HG03354 (cell line): ENCODE measurements around the gene RND2.
"Not testable (repeated sequence)": the region's sequence is repeated elsewhere in the genome, so short reads cannot be mapped to it uniquely, and the experiment has no call there.

Experiments used
- ATAC-seq: cut with Tn5 transposase; IDR thresholded peaks from one replicate; pipeline ENCODE4 v1.9.1; 2021; ENCODE audit warnings: mild to moderate bottlenecking; ENCODE audit not compliant: unreplicated experiment, poor library complexity, severe bottlenecking

RND2 gene

DNA sequence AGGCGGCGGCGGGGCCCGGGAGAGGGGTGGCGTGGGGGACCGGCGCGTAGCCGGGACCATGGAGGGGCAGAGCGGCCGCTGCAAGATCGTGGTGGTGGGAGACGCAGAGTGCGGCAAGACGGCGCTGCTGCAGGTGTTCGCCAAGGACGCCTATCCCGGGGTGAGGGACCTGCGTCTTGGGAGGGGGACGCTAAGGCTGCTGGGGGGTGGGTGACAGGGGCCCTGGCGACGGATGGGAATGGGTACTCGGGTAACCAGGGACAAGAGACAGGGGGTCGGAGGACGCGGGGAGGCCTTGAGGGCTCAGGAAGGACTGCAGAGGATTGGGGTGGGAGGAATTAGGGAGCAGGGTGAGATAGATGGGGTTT, 243 bp downstream of the RND2 start:
- no peak for ATAC-seq

DNA sequence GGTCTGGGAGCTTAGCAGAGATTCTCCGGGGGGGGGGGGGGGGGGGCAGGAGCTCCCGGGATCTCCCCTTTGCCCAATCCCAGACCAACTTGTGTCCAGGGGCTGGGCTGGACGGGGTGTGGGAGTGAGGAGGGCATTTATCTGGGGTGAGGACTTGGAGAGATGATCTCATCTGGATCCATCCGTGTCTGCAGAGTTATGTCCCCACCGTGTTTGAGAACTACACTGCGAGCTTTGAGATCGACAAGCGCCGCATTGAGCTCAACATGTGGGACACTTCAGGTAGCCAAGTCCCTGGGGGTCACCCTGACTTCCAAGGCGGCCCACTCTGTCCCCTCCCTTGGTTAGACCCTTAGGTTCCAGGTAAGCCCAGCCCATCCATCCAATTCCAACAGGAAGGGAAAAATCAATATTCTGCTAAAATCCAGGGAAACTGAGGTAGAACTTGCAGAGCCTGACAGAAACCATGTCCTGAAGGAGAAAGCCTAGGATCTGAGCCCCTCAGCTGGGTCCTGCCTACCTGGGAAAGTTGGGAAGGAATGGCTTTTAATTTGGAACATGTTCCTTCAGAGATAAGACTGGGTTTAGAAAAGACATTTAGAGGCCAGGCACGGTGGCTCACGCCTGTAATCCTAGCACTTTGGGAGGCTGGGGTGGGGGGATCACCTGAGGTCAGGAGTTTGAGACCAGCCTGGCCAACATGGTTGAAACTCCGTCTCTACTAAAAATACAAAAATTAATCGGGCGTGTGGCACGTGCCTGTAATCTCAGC, 921 bp downstream of the RND2 start:
- no peak for ATAC-seq

DNA sequence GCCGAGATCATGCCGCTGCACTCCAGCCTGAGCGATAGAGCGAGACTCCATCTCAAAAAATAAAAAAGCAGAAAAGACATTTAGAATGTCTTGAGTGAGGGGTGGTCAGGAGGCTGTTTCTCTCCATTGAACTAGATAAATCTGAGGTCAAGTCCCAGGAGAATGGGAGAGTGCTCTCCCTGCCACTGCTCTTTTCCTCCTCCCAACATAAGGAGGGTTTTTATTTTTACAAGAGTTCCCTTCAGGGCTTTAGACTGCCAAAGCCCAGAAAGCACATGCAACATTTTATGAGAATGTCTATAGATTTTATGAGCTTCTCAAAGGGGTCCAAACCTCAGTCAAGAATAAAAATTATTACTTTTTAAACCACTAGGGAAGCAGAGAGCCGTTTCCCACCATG, 1.6 kb downstream of the RND2 start:
- ATAC-seq, result no peak

DNA sequence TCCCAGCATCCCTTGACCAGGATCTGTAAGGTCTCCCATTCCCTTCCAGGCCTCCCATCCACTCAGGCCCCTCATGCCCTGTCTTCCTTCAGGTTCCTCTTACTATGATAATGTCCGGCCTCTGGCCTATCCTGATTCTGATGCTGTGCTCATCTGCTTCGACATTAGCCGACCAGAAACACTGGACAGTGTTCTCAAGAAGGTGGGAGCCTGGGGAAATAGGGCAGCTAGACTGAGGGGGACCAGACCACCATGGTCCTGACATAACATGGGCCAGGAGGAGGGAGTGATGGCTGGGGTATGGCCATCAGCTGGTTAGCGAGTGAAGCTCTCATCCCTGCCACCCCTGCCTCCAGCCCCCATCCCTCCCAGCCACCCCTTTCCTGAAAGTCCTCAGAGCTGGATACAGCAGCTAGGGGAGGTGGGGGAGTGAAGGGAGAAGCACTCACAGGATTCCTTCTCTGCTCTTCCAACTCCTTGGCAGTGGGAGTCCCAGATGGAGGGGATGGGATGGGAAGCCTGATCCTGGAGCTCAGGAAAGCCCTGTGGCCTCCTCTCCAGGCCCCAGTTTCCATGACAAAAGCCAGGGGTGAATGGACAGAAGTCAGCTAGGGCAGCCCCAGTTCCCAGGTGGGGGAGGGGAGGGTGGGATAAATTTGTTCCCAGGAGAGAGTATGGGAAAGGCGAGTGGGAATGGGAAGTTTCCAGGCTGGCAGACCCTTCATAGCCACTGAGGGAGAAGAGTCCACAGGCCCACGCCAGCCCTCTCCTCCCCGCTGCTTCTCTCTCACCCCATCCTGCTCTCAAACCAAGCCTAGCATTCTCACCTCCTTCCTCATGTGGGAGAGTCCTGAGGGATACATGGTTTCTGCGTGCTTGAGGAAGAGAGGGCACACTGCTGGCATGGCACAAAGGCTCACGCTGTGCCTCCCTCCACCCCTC, 2.3 kb downstream of the RND2 start:
- no peak for ATAC-seq

DNA sequence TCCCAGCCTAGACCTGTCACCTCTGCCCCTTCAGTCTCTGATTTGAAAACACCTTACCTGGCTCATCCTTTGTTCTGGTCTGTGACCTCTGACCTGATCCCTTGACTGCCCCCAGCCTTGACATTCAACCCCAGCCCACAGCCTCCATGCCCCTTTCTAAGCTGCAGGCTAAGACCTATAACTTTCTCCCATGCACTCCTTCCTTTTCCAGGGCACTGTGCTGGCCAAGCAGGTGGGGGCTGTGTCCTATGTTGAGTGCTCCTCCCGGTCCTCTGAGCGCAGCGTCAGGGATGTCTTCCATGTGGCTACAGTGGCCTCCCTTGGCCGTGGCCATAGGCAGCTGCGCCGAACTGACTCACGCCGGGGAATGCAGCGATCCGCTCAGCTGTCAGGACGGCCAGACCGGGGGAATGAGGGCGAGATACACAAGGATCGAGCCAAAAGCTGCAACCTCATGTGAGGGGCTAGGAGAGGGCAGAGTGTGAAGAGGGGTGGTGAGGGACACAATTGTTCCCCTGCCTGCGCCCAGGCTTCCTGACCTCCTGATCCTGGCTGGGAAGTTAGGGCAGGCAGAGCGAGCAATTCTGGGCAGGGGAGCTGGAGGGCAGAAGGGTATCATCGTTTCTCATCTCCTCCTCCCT, 3.3 kb downstream of the RND2 start:
- no peak for ATAC-seq

DNA sequence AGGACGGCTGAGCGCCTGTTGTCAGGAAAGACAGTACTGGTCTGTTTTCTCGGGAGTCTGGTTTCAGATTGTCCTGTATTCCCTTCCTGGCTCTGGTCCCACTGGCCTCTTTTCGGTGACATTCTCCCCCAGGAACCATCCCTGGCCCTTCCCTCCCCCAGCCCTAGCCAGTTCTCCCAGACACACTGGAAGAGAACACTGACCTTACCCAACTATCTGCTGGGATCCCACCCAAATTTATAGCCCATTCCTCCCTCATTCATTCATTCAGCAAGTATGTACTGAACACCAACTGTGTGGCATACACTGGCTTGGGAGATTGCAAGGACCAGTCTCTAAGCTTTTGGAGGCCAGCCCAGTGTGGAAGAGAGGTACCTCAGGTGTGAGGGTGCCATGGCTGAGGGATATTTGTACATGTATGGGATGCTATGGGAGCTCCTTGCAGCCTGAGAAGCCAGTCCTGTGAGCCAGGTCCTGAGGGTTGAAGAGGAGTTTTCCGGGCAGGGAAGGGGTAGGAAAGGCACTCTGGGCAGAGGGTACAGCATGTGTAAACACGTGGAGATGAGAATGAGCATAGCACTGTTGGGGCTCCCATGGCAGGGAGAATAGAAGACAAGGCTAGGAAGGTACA, 5.2 kb downstream of the RND2 start:
- no peak for ATAC-seq

DNA sequence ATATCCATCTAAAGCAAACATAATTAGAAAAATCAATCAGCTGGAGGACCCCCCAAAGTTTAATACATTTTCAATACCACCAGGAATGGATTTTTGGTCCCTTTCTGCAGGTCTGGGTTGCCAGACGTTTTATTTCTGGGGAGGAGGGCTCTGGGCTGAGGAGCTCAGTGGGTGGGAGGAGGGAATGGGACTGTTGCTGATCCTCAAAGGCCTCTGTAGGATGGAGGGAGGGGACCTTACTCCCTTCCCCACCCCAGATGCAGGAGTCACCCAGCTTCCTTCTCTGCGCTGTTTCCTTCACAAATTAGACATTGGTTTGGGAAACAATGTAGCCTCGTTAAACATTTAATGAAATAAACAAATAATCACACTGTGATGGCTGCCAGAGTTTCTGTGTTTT, 6.6 kb downstream of the RND2 start:
- ATAC-seq, result no peak

DNA sequence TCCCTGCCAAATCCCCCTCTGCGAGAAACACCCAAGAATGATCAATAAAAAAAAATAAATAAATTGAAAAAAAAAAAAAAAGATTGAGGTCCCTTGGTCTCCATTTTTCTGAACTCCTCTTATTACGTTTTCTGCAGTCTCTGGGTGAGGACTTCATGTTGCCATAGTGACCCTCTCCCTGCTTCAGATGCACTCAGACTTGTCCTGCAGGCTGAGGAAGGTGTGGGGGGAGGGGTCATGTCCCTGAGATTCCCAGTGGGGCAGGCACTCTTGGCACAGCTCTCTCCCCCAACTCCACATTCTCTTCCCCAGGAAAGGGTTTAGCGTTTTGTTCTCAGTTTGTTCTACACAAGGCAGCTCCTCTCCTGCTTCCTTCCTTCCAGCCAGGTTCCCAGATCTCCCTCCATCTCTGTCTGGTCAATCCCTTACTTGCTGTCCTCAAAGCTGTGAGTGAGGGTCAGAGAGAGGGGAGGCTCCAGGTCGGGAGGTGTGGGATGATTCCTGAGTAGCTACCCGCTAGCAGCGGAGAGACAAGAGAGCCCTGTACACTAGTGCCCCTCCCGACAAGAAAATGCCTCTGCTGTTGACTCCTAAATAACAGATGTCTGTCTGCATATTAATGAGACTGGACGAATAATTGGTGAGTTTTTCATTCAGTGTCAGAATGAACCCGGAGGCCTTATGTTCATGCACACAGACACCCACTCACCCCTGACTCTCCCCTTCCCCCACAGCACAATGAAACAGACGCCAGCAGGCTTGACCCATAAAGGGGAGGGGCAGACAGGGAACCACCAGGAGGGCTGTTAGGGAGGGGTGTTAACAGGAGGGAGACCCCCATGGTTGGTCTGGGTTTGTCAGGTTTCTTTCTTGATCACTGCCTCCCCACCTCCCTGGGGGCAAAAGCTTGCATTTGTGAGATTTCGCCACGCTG, 9.2 kb downstream of the RND2 start:
- no peak for ATAC-seq

DNA sequence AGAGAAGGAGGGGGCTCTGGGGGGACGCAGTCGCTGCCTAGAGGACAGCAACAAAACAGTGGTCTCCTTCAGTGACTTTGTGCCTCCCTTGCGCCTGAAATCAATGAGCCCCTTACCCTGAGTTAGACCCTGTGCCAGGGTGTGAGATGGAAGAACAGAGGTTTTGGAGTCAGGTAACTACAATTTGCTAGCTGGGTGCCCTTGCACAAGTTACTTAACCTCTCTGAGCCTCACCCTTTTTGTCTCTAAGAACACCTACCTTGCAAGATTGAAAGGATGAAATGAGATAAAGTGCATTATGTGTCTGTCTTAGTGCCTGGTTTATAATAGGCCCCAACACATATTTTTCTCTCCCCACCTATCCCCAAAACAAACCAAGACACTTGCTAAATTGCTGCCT, 9.9 kb downstream of the RND2 start:
- no peak for ATAC-seq

DNA sequence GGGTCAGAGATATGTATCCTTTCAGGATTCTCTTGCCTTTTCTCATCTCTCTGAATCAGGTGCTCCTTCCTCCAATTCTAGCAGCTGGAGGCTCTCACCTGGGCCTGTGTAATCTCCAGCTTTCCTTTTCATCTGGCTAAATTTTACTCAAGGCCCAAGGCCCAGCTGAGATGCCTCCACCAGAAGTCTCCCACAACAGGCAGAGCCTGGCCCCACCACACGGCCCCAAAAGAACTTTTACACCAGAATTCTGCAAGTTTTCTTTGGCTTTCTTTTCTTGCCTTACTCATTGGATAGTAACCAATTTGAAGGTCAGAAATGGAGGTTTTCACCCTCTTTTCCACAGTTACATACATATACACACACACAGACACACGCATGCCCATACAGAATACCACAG, 14.6 kb downstream of the RND2 start:
- no peak for ATAC-seq

DNA sequence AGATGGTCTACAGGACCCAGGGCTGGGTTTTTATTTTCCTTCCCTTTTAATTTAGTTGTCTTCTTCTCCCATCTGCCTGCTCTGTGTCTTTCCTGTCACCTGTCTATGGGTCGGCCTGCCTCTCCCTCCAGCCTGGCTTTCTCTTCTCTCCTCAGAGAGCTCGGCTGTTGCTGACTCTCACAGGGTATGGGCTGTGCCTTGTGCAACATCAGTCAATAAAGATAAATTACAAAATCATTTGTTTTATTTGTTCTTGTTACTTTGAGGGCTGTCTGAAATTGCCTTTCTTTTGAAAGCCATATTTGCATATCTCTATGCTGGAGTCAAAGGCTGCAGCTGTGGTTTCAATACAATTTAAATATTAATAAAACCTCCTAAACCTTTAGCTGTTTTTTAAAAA, 15.6 kb downstream of the RND2 start:
- no peak for ATAC-seq

DNA sequence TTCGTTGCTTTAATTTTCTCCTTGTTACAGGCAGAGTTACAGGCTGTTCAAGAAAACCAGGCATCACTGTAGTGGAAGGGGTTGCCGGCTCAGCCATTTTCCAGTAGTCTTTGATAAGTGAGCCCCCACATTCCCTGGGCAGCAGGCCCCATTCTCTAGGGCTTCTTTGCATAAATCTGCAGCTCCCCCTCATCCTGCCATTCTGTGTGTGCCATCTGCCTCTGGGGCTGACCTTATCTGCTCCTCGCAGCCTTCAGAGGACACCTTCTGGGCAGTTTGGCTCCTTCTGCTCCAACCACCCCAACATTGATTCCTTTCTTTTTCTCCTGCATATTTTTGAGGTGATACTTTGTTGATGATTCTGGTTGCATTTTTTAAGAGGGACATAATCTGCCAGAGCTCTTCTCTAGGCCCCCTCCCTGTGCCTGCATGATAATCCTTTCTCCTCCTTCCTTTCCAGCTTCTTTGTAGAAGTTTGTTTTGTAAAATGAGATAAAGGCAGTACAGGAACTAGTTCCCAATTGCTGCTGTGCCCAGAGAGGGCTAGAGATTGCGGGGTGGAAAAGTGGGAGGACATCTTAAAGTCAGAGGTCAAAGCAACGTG, 17.1 kb downstream of the RND2 start:
- ATAC-seq, result no peak

DNA sequence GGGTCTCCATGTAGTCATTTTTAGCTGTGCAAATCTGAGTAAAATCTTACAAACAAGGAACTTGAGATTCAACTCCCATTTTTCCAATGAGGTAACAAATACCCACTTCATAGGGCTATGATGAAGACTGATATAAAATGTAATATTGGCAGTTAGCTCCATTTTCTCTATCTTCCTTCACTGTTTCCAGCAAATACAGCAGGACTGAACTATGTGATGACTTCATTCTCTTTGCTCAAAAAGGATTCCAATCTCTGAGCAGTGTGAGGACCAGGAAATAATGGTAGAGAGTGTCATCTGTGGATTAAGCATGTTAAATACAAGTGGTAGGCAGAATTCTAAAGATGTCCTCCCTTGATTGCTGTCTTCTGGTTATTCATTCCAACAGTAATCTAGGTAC, 18.3 kb downstream of the RND2 start:
- no peak for ATAC-seq

DNA sequence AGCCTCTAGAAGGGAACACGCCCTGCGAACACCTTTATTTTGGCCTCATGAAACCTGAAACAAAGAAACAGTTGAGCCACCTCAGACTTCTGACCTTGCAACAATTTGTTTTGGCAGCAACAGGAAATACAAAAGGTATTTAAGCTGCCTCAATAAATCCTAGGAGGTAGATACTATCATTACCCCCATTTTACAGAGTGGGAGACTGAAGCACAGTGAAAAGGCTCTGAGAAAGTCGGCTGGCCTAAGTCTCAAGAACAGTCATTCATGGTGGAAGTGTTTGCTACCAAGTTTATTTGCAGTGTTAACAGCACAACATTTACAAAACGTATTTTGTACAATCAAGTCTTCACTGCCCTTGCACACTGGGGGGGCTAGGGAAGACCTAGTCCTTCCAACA, 19.0 kb downstream of the RND2 start:
- no peak for ATAC-seq

DNA sequence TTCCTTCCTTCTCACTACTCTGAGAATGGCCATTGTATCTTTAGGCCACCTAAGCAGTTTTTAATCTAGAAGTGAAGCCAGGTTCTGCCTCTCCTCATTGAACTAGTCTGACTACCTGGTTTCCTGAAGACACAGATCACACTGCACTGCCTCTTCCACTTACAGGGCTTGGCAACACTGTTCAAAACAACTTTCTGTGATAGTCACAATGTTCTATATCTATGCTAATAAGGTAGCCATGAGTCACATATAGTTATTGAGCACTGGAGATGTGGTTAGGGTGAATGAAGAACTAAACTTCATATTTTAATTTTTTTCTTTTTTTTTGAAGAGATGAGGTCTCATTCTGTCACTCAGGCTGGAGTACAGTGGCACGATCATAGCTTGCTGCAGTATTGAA, 26.9 kb downstream of the RND2 start:
- no peak for ATAC-seq

DNA sequence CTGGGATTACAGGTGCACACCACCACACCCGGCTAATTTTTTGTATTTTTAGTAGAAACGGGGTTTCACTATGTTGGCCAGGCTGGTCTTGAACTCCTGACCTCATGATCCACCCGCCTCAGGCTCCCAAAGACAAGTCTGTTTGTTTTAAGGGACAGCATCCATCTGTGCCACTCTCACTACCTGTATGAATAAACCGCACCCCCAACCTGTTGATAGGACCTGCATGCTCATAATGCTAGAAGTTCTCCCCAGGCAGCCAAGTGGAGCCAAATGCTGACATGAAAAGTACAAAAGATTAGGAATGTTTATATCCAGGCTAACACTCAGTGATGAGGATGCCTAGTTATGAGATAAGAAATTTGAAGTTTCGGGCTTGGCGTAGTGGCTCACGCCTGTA, 28.0 kb downstream of the RND2 start:
- ATAC-seq, result not testable (repeated sequence)

DNA sequence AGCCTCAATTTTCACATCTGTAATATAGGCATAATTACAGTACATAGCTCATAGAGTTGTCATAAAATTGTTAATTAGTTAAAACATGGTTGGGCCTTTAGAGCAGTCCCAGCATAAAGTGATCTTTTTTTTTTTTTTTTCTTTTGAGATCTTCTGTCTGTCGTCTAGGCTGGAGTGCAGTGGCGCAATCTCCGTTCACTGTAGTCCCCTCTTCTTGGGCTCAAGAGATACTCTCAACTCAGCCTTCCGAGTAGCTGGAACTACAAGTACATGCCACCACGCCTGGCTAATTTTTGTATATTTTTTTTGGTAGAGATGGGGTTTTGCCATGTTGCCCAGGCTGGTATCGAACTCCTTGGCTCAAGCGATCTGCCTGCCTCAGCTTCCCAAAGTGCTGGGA, 31.0 kb downstream of the RND2 start:
- no peak for ATAC-seq

DNA sequence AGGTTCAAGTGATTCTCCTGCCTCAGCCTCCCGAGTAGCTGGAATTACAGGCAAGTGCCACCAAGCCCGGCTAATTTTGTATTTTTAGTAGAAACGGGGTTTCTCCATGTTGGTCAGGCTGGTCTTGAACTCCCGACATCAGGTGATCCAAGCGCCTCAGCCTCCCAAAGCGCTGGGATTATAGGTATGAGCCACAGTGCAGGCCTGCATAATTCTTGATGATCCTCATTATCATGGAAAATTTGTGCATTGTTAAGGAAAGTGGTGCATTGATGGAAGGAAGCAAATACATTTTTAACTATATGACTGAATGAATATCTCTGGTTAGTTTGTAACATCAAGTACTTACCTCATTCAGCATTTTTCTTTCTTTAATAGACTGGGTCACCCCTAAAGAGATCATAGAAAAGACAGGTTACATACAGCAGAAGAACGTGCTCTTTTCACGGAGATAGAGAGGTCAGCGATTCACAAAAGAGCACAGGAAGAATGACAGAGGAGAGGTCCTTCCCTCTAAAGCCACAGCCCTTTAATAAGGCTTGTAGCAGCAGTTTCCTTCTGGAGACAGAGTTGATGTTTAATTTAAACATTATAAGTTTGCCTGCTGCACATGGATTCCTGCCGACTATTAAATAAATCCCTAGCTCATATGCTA, 38.1 kb downstream of the RND2 start:
- no peak for ATAC-seq
